Panc1 (cell line): Measurements from ENCODE around the gene ZCCHC7.
A peak's percentile ranks its signal among the peaks of the same experiment; 100 is the strongest.

Source experiments
- CTCF ChIP-seq: fragments of 450-650 bp; IDR thresholded peaks from 2 replicates; pipeline ENCODE4 v1.5.1; 2017; ENCODE audit warnings: mild to moderate bottlenecking
- POLR2AphosphoS5 ChIP-seq: IDR thresholded peaks from 2 replicates; pipeline ENCODE4 v1.6.1; 2012; ENCODE audit warnings: mild to moderate bottlenecking, low read depth, low read length, moderate library complexity
- REST ChIP-seq, 2 experiments: IDR thresholded peaks; 2 replicates each; pipeline ENCODE4 v1.6.1; 2011 to 2012; ENCODE audit warnings: low read depth in 2 of 2, control low read depth in 1 of 2, low read length in 1 of 2, mild to moderate bottlenecking in 1 of 2, moderate library complexity in 1 of 2; ENCODE audit not compliant: insufficient read depth in 1 of 2
- SIN3A ChIP-seq: IDR thresholded peaks from 2 replicates; pipeline ENCODE4 v1.6.1; 2012; ENCODE audit warnings: low read depth, mild to moderate bottlenecking, low read length, moderate library complexity, borderline replicate concordance; ENCODE audit not compliant: insufficient read depth

GRCh38 chr9:37295796-37296195, 175.4 kb downstream of the ZCCHC7 start:
- peak; percentile 40; the same call in 1 of the 2 replicates for TF ChIP-seq CTCF
- TF ChIP-seq POLR2AphosphoS5 = no peak
- TF ChIP-seq REST (IDR thresholded peaks at IDR 0.05; ENCODE audit: insufficient read depth in 1 of 2, low read depth in 2 of 2, low read length in 1 of 2) = no peak
- TF ChIP-seq SIN3A = no peak
